Upper lobe of left lung (tissue), 4 donors: ENCODE data around the gene DUXB.

Source experiments
- CTCF ChIP-seq, 6 experiments: fragments of 450-650 bp in 4 of 6; fragments of 200-600 bp in 2 of 6; sonication (generic) in 2 of 6; IDR thresholded peaks; one replicate each; pipeline ENCODE4 v1.5.1; 2016 to 2019; ENCODE audit warnings: antibody characterized with exemption in 6 of 6
- POLR2A ChIP-seq, 4 donors: fragments of 450-650 bp; IDR thresholded peaks; one replicate each; pipeline ENCODE4 v1.5.1; 2016 to 2017; ENCODE audit warnings: antibody characterized with exemption in 4 of 4, mild to moderate bottlenecking in 2 of 4
- POLR2AphosphoS5 ChIP-seq, 2 donors: sonication (generic); formaldehyde crosslinking; IDR thresholded peaks; one replicate each; pipeline ENCODE4 v1.5.1; 2017; ENCODE audit warnings: antibody characterized with exemption in 2 of 2

- TF ChIP-seq POLR2AphosphoS5 (IDR thresholded peaks at IDR 0.05) = no peak
- no peak for TF ChIP-seq CTCF (IDR thresholded peaks at IDR 0.05)
- TF ChIP-seq POLR2A (IDR thresholded peaks at IDR 0.05) = no peak
These were observed 13.9 kb downstream of the DUXB start for GRCh38 chr16:75687361-75687760.
